8988T (cell line): Measurements from ENCODE around the gene INSM1.

Source experiments
- DNase-seq: peaks from one replicate; pipeline ENCODE4 v3.0.0; 2011

Gene INSM1

GRCh38 chr20:20362774-20363433 lies 5.0 kb upstream of the INSM1 start:
- no peak for DNase-seq

GRCh38 chr20:20363434-20363798 lies 4.5 kb upstream of the INSM1 start:
- no peak for DNase-seq

- DNase-seq = no peak
Measured at GRCh38 chr20:20363799-20364592, 3.9 kb upstream of the INSM1 start.

- no peak for DNase-seq
Measured at GRCh38 chr20:20364593-20365479, 3.1 kb upstream of the INSM1 start.

- DNase-seq = no peak
Measured at GRCh38 chr20:20365480-20366161, 2.3 kb upstream of the INSM1 start.

- DNase-seq = peak; percentile 26
Measured at GRCh38 chr20:20366551-20366875, 1.4 kb upstream of the INSM1 start.

GRCh38 chr20:20366876-20367574 lies 879 bp upstream of the INSM1 start:
- DNase-seq = no peak

GRCh38 chr20:20368418-20369249 lies 730 bp downstream of the INSM1 start:
- no peak for DNase-seq

- no peak for DNase-seq
Measured at GRCh38 chr20:20369250-20370093, 1.6 kb downstream of the INSM1 start.

- no peak for DNase-seq
Measured at GRCh38 chr20:20370094-20370575, 2.2 kb downstream of the INSM1 start.

GRCh38 chr20:20371083-20371482 lies 3.2 kb downstream of the INSM1 start:
- no peak for DNase-seq

- DNase-seq = no peak
Measured at GRCh38 chr20:20371681-20372080, 3.8 kb downstream of the INSM1 start.

GRCh38 chr20:20373091-20373571 lies 5.2 kb downstream of the INSM1 start:
- DNase-seq = no peak

- DNase-seq = no peak
Measured at GRCh38 chr20:20375862-20376261, 8.0 kb downstream of the INSM1 start.

GRCh38 chr20:20386192-20386591 lies 18.3 kb downstream of the INSM1 start:
- no peak for DNase-seq

GRCh38 chr20:20390393-20390792 lies 22.5 kb downstream of the INSM1 start:
- DNase-seq = no peak

GRCh38 chr20:20391115-20391514 lies 23.2 kb downstream of the INSM1 start:
- no peak for DNase-seq

GRCh38 chr20:20391766-20392165 lies 23.9 kb downstream of the INSM1 start:
- no peak for DNase-seq

GRCh38 chr20:20393207-20394120 lies 25.6 kb downstream of the INSM1 start:
- no peak for DNase-seq
